ENCODE results near the gene PLEKHH1.

The PLEKHH1 gene

DNA sequence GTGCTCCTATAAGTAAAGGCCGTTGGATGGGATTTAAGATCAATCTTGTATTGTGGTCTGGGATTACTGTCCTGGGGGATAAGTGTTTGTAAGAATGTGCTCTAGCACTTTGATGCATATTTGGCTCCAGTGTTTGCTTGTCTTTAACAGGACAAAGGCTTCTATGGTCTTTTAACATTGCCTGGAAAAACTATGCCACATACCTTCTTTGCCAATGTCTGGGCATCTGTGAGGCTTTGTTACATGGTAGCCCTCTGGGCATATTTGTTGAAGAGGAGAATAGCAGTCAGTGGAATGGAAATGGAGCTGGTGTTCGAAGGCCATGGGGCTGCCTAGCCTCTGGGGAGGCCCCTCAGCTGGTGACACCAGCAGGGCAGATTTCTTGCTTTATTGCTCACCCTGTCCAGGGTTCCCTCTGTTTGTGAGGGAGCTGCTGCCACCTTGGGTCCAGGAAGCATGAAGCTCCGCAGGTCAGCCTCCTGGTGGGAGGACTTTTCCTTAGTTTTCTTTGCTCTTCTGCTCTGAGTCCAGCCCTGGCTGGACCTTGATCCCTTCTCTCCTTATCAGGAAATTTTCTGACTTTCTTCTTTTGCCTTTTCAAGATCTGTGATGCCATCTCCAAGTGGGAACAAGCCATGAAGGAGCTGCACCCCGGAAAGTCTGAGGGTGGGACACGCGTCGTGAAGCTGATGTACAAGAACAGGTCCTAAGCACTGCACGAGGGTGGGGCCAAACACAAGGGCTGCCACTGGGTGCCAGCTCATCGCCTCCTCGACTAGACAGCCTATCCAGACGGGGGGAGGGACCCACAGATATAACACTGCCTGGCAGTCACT lies 47.5 kb downstream of the PLEKHH1 start:
- no peaks in the 10 kb centered on the region for H3K9me2 ChIP-seq (replicated peaks; ENCODE audit: insufficient read depth, low read length)

DNA sequence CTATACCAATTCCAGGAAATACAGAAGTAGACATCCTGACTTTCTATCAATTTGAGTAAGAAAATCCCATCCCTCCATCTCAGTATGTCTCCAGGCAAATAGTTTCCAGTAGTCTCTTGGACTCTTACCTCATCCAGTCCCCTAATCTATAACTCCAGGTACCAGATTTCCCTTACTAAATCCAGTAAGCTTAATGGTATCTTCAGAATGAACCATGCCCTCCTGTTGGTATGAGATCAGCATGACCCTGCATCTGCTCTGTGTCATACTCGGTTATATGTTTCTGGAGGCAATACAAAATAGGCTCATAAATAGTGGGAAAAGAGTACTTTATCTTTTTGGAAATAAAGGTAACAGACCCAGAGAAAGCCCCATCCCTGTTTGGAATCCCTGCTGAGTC lies 48.6 kb downstream of the PLEKHH1 start:
- no peaks in the 10 kb centered on the region for H3K27me3 ChIP-seq (ENCODE audit: low read length)
- no peak overlapping the region for H3K9ac ChIP-seq (ENCODE audit: low read length)
- no peak overlapping the region for H2AFZ ChIP-seq (ENCODE audit: low read depth, low read length, severe bottlenecking)
- no peaks in the 10 kb centered on the region for H3K79me2 ChIP-seq (ENCODE audit: insufficient read depth, low read length)
- H3K9me3 ChIP-seq (ENCODE audit: insufficient read depth, low read length), result no peaks in the 10 kb centered on the region
- H3K27ac ChIP-seq (ENCODE audit: low read depth, low read length), result no peak overlapping the region
- no peaks in the 10 kb centered on the region for H3F3A ChIP-seq (ENCODE audit: insufficient read depth)
- H3K9me2 ChIP-seq (replicated peaks; ENCODE audit: insufficient read depth, low read length), result no peaks in the 10 kb centered on the region
- TF ChIP-seq, protein P1, sequence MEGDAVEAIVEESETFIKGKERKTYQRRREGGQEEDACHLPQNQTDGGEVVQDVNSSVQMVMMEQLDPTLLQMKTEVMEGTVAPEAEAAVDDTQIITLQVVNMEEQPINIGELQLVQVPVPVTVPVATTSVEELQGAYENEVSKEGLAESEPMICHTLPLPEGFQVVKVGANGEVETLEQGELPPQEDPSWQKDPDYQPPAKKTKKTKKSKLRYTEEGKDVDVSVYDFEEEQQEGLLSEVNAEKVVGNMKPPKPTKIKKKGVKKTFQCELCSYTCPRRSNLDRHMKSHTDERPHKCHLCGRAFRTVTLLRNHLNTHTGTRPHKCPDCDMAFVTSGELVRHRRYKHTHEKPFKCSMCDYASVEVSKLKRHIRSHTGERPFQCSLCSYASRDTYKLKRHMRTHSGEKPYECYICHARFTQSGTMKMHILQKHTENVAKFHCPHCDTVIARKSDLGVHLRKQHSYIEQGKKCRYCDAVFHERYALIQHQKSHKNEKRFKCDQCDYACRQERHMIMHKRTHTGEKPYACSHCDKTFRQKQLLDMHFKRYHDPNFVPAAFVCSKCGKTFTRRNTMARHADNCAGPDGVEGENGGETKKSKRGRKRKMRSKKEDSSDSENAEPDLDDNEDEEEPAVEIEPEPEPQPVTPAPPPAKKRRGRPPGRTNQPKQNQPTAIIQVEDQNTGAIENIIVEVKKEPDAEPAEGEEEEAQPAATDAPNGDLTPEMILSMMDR (IDR thresholded peaks at IDR 0.05; ENCODE audit: insufficient read depth, low read length, poor library complexity, severe bottlenecking), result no peak
- H4K20me1 ChIP-seq (ENCODE audit: low read depth, low read length), result no peaks in the 10 kb centered on the region
- H3K4me3 ChIP-seq (ENCODE audit: insufficient read depth, low read length, poor library complexity, severe bottlenecking), result no peak overlapping the region
- H3K4me2 ChIP-seq (ENCODE audit: low read depth, low read length, poor library complexity, severe bottlenecking), result no peak overlapping the region
- H3K36me3 ChIP-seq (ENCODE audit: low read length), result no peaks in the 10 kb centered on the region

More for the DNA sequence above, 47.5 kb downstream of the PLEKHH1 start:
- Histone ChIP-seq H3K27ac (ENCODE audit: low read depth, low read length) (no peak overlapping the region), H3K36me3 (ENCODE audit: low read length) (no peaks in the 10 kb centered on the region), H3K79me2 (ENCODE audit: insufficient read depth, low read length) (no peaks in the 10 kb centered on the region), H2AFZ (ENCODE audit: low read depth, low read length, severe bottlenecking) (no peak overlapping the region), H3K4me2 (ENCODE audit: low read depth, low read length, poor library complexity, severe bottlenecking) (no peak overlapping the region), H4K20me1 (ENCODE audit: low read depth, low read length) (no peaks in the 10 kb centered on the region), H3F3A (ENCODE audit: insufficient read depth) (no peaks in the 10 kb centered on the region), H3K9ac (ENCODE audit: low read length) (no peak overlapping the region), H3K4me3 (ENCODE audit: insufficient read depth, low read length, poor library complexity, severe bottlenecking) (no peak overlapping the region), H3K27me3 (ENCODE audit: low read length) (no peaks in the 10 kb centered on the region), H3K9me3 (ENCODE audit: insufficient read depth, low read length) (no peaks in the 10 kb centered on the region)
- no peak for TF ChIP-seq EZH2phosphoT487 (conservative IDR thresholded peaks at IDR 0.05; ENCODE audit: low read length)
- TF ChIP-seq, protein P1 (IDR thresholded peaks at IDR 0.05; ENCODE audit: insufficient read depth, low read length, poor library complexity, severe bottlenecking), result no peak

DNA sequence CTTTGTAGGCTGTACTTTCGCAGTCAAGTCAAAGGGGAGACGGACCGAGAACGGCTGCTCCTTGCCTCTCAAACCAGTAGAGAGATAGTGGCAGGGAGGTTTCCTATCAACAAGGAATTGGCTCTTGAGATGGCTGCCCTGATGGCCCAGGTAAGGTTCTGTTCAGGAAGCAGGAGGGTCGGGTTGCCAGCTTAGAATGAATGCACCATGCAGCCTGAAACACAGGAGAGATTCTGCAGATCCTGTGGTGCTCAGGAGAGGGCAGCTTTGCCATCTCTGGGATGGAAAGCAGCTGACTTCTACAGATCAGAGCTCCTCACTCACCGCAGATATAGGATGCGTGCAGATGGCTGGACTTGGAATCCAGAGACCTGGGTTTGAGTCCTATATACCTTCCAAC lies 49.0 kb downstream of the PLEKHH1 start:
- no peaks in the 10 kb centered on the region for H3K27me3 ChIP-seq (ENCODE audit: low read length)
- no peaks in the 10 kb centered on the region for H4K20me1 ChIP-seq (ENCODE audit: low read depth, low read length)
- no peaks in the 10 kb centered on the region for H3F3A ChIP-seq (ENCODE audit: insufficient read depth)
- no peak overlapping the region for H3K4me3 ChIP-seq (ENCODE audit: insufficient read depth, low read length, poor library complexity, severe bottlenecking)
- no peaks in the 10 kb centered on the region for H3K9me3 ChIP-seq (ENCODE audit: insufficient read depth, low read length)
- H2AFZ ChIP-seq (ENCODE audit: low read depth, low read length, severe bottlenecking), result no peak overlapping the region
- H3K27ac ChIP-seq (ENCODE audit: low read depth, low read length), result no peak overlapping the region
- H3K79me2 ChIP-seq (ENCODE audit: insufficient read depth, low read length), result no peaks in the 10 kb centered on the region
- no peaks in the 10 kb centered on the region for H3K36me3 ChIP-seq (ENCODE audit: low read length)
- no peak overlapping the region for H3K9ac ChIP-seq (ENCODE audit: low read length)
- H3K4me2 ChIP-seq (ENCODE audit: low read depth, low read length, poor library complexity, severe bottlenecking), result no peak overlapping the region
- no peak for TF ChIP-seq EZH2phosphoT487 (conservative IDR thresholded peaks at IDR 0.05; ENCODE audit: low read length)
- TF ChIP-seq, protein P1 (IDR thresholded peaks at IDR 0.05; ENCODE audit: insufficient read depth, low read length, poor library complexity, severe bottlenecking), result no peak
- no peaks in the 10 kb centered on the region for H3K9me2 ChIP-seq (replicated peaks; ENCODE audit: insufficient read depth, low read length)

Measured in SU-DHL-6 (cell line).